Kidney epithelial cell (primary cell): ENCODE measurements around the gene CYP46A1. TPM values are rescaled to one million over a fixed set of nuclear protein-coding genes. Genes with fewer than 3 reads are reported as not detected.

Source experiments
- DNase-seq: peaks from one replicate; pipeline ENCODE4 v3.0.0-alpha.2; 2010; ENCODE audit warnings: low read depth
- H3K27me3 ChIP-seq: 2 replicates; pipeline ENCODE4 v1.6.0; 2011; ENCODE audit warnings: low read length; ENCODE audit not compliant: control insufficient read depth, insufficient read depth
- H3K36me3 ChIP-seq: 2 replicates; pipeline ENCODE4 v1.5.1; 2011; ENCODE audit warnings: low read length; ENCODE audit not compliant: control insufficient read depth, insufficient read depth
- H3K4me3 ChIP-seq: 2 replicates; pipeline ENCODE4 v1.5.1; 2011; ENCODE audit warnings: low read depth, mild to moderate bottlenecking, control low read depth, low read length
- CTCF ChIP-seq: IDR thresholded peaks from 2 replicates; pipeline ENCODE4 v1.5.1; 2011; ENCODE audit warnings: mild to moderate bottlenecking, moderate library complexity, low read length, control low read depth, inconsistent platforms; ENCODE audit not compliant: insufficient read depth, poor library complexity, severe bottlenecking
- total RNA-seq: library from RNA; depleted of rRNA; stranded (reverse); fragments of >200 nt; gene quantifications from 2 replicates; pipeline ENCODE4 v1.2.3, GENCODE V29; 2015

CYP46A1 gene
- total RNA-seq, 1 donor from 2014 or later = not detected

GRCh38 chr14:99685151-99685591 lies 1.1 kb downstream of the CYP46A1 start:
- peaks cover 32% of the 10 kb centered on the region for H3K27me3 ChIP-seq
- no peak for DNase-seq
- no peak for TF ChIP-seq CTCF
- no peaks in the 10 kb centered on the region for H3K36me3 ChIP-seq
- no peak overlapping the region for H3K4me3 ChIP-seq

GRCh38 chr14:99685596-99685995 lies 1.5 kb downstream of the CYP46A1 start:
- peaks cover 32% of the 10 kb centered on the region for H3K27me3 ChIP-seq
- H3K36me3 ChIP-seq = no peaks in the 10 kb centered on the region
- TF ChIP-seq CTCF = no peak
- no peak overlapping the region for H3K4me3 ChIP-seq
- DNase-seq = no peak

GRCh38 chr14:99686557-99687283 lies 2.6 kb downstream of the CYP46A1 start:
- no peak for DNase-seq
- no peak overlapping the region for H3K4me3 ChIP-seq
- no peak for TF ChIP-seq CTCF
- peaks cover 26% of the 10 kb centered on the region for H3K27me3 ChIP-seq
- no peaks in the 10 kb centered on the region for H3K36me3 ChIP-seq

GRCh38 chr14:99687284-99688209 lies 3.4 kb downstream of the CYP46A1 start:
- H3K27me3 ChIP-seq = peaks cover 26% of the 10 kb centered on the region
- no peak overlapping the region for H3K4me3 ChIP-seq
- DNase-seq = no peak
- TF ChIP-seq CTCF = peak; percentile 66
- no peaks in the 10 kb centered on the region for H3K36me3 ChIP-seq

- no peak for DNase-seq
- TF ChIP-seq CTCF = no peak
- no peak overlapping the region for H3K4me3 ChIP-seq
- H3K27me3 ChIP-seq = peaks cover 26% of the 10 kb centered on the region
- no peaks in the 10 kb centered on the region for H3K36me3 ChIP-seq
Measured at GRCh38 chr14:99688210-99688581, 4.1 kb downstream of the CYP46A1 start.
